Stomach (tissue), 9 donors: ENCODE data around the gene OAS3. TPM values are rescaled to one million over a fixed set of nuclear protein-coding genes. Genes with fewer than 3 reads are reported as not detected.

Experiments
- DNase-seq, 2 donors: peaks; one replicate each; pipeline versions ENCODE4 v3.0.0 to v3.0.0-alpha.2; 2013 to 2019
- H3K27ac ChIP-seq, 5 donors: fragments of 200-600 bp in 4 of 5; sonication (generic) in 4 of 5; one replicate each; pipeline ENCODE4 v1.5.1; 2013 to 2019; ENCODE audit warnings: mild to moderate bottlenecking in 1 of 5, moderate library complexity in 1 of 5
- H3K27me3 ChIP-seq, 3 donors: fragments of 200-600 bp; sonication (generic); one replicate each; pipeline ENCODE4 v1.5.1; 2017 to 2019; ENCODE audit warnings: mixed run types in 1 of 3
- H3K36me3 ChIP-seq, 4 donors: fragments of 200-600 bp; sonication (generic); 1 replicate in 3 of 4; 2 replicates in 1 of 4; pipeline ENCODE4 v1.5.1; 2016 to 2019
- H3K4me1 ChIP-seq, 4 donors: fragments of 200-600 bp; sonication (generic); one replicate each; pipeline ENCODE4 v1.5.1; 2016 to 2019
- H3K4me3 ChIP-seq, 4 donors: fragments of 200-600 bp; sonication (generic) in 3 of 4; one replicate each; pipeline ENCODE4 v1.5.1; 2016 to 2019; ENCODE audit warnings: mild to moderate bottlenecking in 1 of 4
- H3K9me3 ChIP-seq, 4 donors: fragments of 200-600 bp; sonication (generic); one replicate each; pipeline ENCODE4 v1.5.1; 2016 to 2019
- CTCF ChIP-seq, 7 experiments: fragments of 450-650 bp in 4 of 7; fragments of 200-600 bp in 3 of 7; sonication (generic) in 3 of 7; IDR thresholded peaks; one replicate each; pipeline ENCODE4 v1.5.1; 2016 to 2019; ENCODE audit warnings: antibody characterized with exemption in 7 of 7, control low read depth in 2 of 7, mild to moderate bottlenecking in 1 of 7
- EP300 ChIP-seq: sonication (generic); formaldehyde crosslinking; IDR thresholded peaks from one replicate; pipeline ENCODE4 v1.6.1; 2017; ENCODE audit warnings: antibody characterized with exemption
- POLR2A ChIP-seq, 4 donors: fragments of 450-650 bp; IDR thresholded peaks; one replicate each; pipeline ENCODE4 v1.6.1; 2016; ENCODE audit warnings: antibody characterized with exemption in 4 of 4, control low read depth in 2 of 4, mild to moderate bottlenecking in 1 of 4, moderate library complexity in 1 of 4
- POLR2AphosphoS5 ChIP-seq, 3 donors: sonication (generic); formaldehyde crosslinking; IDR thresholded peaks; one replicate each; pipeline ENCODE4 v1.6.1; 2016; ENCODE audit warnings: antibody characterized with exemption in 3 of 3
- WGBS, 5 donors: extraction: QIAGEN DNeasy Blood & Tissue Kit in 3 of 5; methylation state at CpG; one replicate each; pipeline versions ENCODE4 v1.1.5 to v1.1.7; 2013 to 2018; 5-methylcytosine and 5-hydroxymethylcytosine counted together
- intact Hi-C: fragments of 100-400 bp; cut with DNase I; formaldehyde crosslinking; loops from one replicate; pipeline ENCODE4 v1.15.1; 2023; ENCODE audit warnings: low total_unique reads
- polyA plus RNA-seq, 3 donors: library from polyadenylated mRNA; stranded (reverse); fragments of 200-250 nt; gene quantifications; one replicate each; pipeline ENCODE4 v1.2.3, GENCODE V29; 2013
- total RNA-seq, 5 donors: library from RNA; depleted of rRNA; stranded (reverse); fragments of >200 nt; gene quantifications; one replicate each; pipeline versions ENCODE4 v1.1.0 to v1.2.3, GENCODE V29; 2014 to 2016
- donor health status: healthy with polysubstance abuse.
- donor health status: Bipolar disorder and iron deficiency.
- donor health status: healthy.

Gene OAS3
- total and polyA plus RNA-seq, 8 donors = 5.7 to 208 (median 9.8) TPM

- H3K4me1 ChIP-seq = peaks cover 8 to 23% (median 21%) of the 10 kb centered on the region in 4 donors
- intact Hi-C loops = no loop called here
- H3K9me3 ChIP-seq = no peaks in the 10 kb centered on the region
- DNase-seq = peak in 1 of 2 donors; percentile 14
- no peaks in the 10 kb centered on the region for H3K27me3 ChIP-seq
- TF ChIP-seq POLR2AphosphoS5 (IDR thresholded peaks at IDR 0.05) (no peak), CTCF (IDR thresholded peaks at IDR 0.05) (no peak), EP300 (no peak), POLR2A (IDR thresholded peaks at IDR 0.05) (no peak)
- peaks cover 0 to 30% (median 16%) of the 10 kb centered on the region in 4 donors for H3K36me3 ChIP-seq
- peak overlapping the region in 3 of 4 donors; percentile 23 to 75 (median 70) for H3K4me3 ChIP-seq
- H3K27ac ChIP-seq = no peak overlapping the region
- WGBS, 5 donors = 37 to 51% (median 47%) methylated on average over 7 of the region's 7 CpGs
These were observed 1.6 kb downstream of the OAS3 start for GRCh38 chr12:112939761-112940381.

GRCh38 chr12:112941528-112942335, 3.5 kb downstream of the OAS3 start:
- DNase-seq = no peak
- TF ChIP-seq POLR2A (IDR thresholded peaks at IDR 0.05) = no peak
- TF ChIP-seq CTCF (IDR thresholded peaks at IDR 0.05) = no peak
- no peak for TF ChIP-seq POLR2AphosphoS5 (IDR thresholded peaks at IDR 0.05)
- TF ChIP-seq EP300 = no peak
- Histone ChIP-seq H3K9me3 (no peaks in the 10 kb centered on the region), H3K27ac (no peak overlapping the region), H3K36me3 (peaks cover 0 to 49% (median 31%) of the 10 kb centered on the region in 4 donors), H3K4me3 (no peak overlapping the region), H3K27me3 (no peaks in the 10 kb centered on the region), H3K4me1 (peaks cover 8 to 23% (median 21%) of the 10 kb centered on the region in 4 donors)
- 86 to 94% (median 92%) methylated on average over 12 to 16 of the region's 16 CpGs for WGBS, 5 donors
- intact Hi-C loops = no loop called here

- Histone ChIP-seq H3K9me3 (no peaks in the 10 kb centered on the region), H3K4me3 (no peak overlapping the region), H3K4me1 (peaks cover 8 to 23% (median 21%) of the 10 kb centered on the region in 4 donors), H3K27me3 (no peaks in the 10 kb centered on the region), H3K36me3 (peaks cover under 1 to 57% (median 40%) of the 10 kb centered on the region in 4 donors), H3K27ac (no peak overlapping the region)
- no peak for DNase-seq
- WGBS, 5 donors = 93 to 100% (median 100%) methylated on average over 1 of the region's 1 CpG
- intact Hi-C loops = no loop called here
- TF ChIP-seq POLR2AphosphoS5 (IDR thresholded peaks at IDR 0.05) = no peak
- TF ChIP-seq CTCF (IDR thresholded peaks at IDR 0.05) = no peak
- TF ChIP-seq EP300 = no peak
- TF ChIP-seq POLR2A (IDR thresholded peaks at IDR 0.05) = no peak
These were observed 4.3 kb downstream of the OAS3 start for GRCh38 chr12:112942572-112942971.

DNA sequence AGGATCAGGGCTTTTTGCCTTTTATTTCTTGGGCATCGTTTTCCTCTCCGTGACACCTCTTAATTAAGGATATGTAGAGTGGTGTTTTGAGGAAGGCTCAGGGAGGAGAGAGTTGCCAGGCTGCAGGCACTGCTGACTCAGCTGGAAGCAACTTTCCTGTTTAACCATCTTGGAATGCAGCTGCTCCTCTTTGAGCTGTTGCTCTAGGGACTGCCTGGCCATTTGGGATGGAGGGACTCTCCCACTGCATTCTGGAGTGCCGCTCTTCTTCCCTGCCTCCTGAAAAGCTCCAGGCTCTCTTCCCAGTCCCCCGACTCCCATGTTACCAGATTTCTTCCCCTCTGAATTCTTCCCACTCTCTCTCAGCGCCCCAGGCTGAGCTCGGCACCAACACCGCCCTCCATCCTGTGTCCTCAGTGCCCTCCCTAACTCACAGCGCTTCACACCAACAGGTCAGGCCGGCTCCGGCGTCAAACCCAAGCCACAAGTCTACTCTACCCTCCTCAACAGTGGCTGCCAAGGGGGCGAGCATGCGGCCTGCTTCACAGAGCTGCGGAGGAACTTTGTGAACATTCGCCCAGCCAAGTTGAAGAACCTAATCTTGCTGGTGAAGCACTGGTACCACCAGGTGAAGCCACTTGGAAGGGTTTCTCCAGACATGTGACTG, 5.9 kb downstream of the OAS3 start:
- DNase-seq = no peak
- Histone ChIP-seq H3K9me3 (no peaks in the 10 kb centered on the region), H3K36me3 (peaks cover 7 to 72% (median 56%) of the 10 kb centered on the region in 4 donors), H3K4me1 (peaks cover 7 to 16% (median 15%) of the 10 kb centered on the region in 4 donors), H3K4me3 (no peak overlapping the region), H3K27me3 (no peaks in the 10 kb centered on the region), H3K27ac (no peak overlapping the region)
- TF ChIP-seq POLR2A (IDR thresholded peaks at IDR 0.05) = no peak
- TF ChIP-seq POLR2AphosphoS5 (IDR thresholded peaks at IDR 0.05) = no peak
- no peak for TF ChIP-seq EP300
- TF ChIP-seq CTCF (IDR thresholded peaks at IDR 0.05) = no peak
- WGBS, 5 donors = 91 to 96% (median 94%) methylated on average over 15 of the region's 15 CpGs
- intact Hi-C loops = no loop called here
